ENCODE data around the gene OSMR.

Gene OSMR

GRCh38 chr5:38885208-38885607, 39.4 kb downstream of the OSMR start:
- TF ChIP-seq CTCF (conservative IDR thresholded peaks at IDR 0.05; ENCODE audit: low read depth, low read length) = no peak
- Histone ChIP-seq H3K36me3 (ENCODE audit: insufficient read depth) (no peaks in the 10 kb centered on the region), H3K4me3 (IDR thresholded peaks at IDR 0.05; ENCODE audit: insufficient read depth, low read depth, low read length) (no peak overlapping the region), H3K27ac (no peak overlapping the region), H3K79me2 (ENCODE audit: insufficient read depth, low read depth) (no peaks in the 10 kb centered on the region), H3K9ac (no peak overlapping the region), H3K4me2 (no peak overlapping the region), H2AFZ (ENCODE audit: low read depth) (no peak overlapping the region), H3K4me1 (ENCODE audit: low read depth, poor library complexity, severe bottlenecking) (no peaks in the 10 kb centered on the region), H3K27me3 (ENCODE audit: insufficient read depth, low read depth) (no peaks in the 10 kb centered on the region), H4K20me1 (ENCODE audit: insufficient read depth) (no peaks in the 10 kb centered on the region)

- no peaks in the 10 kb centered on the region for H3K27me3 ChIP-seq (ENCODE audit: insufficient read depth, low read depth)
- no peaks in the 10 kb centered on the region for H3K4me1 ChIP-seq (ENCODE audit: low read depth, poor library complexity, severe bottlenecking)
- no peak overlapping the region for H3K4me3 ChIP-seq (IDR thresholded peaks at IDR 0.05; ENCODE audit: insufficient read depth, low read depth, low read length)
- H3K27ac ChIP-seq = no peak overlapping the region
- no peak overlapping the region for H2AFZ ChIP-seq (ENCODE audit: low read depth)
- no peaks in the 10 kb centered on the region for H3K36me3 ChIP-seq (ENCODE audit: insufficient read depth)
- no peaks in the 10 kb centered on the region for H4K20me1 ChIP-seq (ENCODE audit: insufficient read depth)
- no peak overlapping the region for H3K4me2 ChIP-seq
- H3K79me2 ChIP-seq (ENCODE audit: insufficient read depth, low read depth) = no peaks in the 10 kb centered on the region
- H3K9ac ChIP-seq = no peak overlapping the region
- TF ChIP-seq CTCF (conservative IDR thresholded peaks at IDR 0.05; ENCODE audit: low read depth, low read length) = no peak
Observed at GRCh38 chr5:38888041-38888440, 42.2 kb downstream of the OSMR start.

DNA sequence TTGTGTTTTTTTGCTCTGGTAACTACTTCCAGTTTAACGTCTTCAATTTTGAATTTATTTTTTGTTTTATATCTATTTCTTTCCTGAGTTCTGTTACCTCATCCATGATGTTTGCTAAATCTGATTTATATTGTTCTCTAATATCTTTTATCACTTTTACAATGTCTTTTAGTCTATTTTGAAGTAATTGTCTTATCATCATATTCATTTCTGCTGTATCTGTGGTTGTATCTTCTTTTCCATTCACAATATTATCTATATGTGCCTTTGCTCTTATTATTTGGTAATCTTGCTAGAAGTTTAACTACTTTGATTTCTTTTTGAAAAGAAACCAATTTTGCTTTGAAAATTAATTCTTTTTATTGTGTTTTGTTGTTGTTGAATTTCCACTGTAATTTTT, 43.6 kb downstream of the OSMR start:
- H3K36me3 ChIP-seq (ENCODE audit: insufficient read depth) = no peaks in the 10 kb centered on the region

GRCh38 chr5:38891563-38891962, 45.8 kb downstream of the OSMR start:
- Histone ChIP-seq H3K4me2 (no peak overlapping the region), H4K20me1 (ENCODE audit: insufficient read depth) (no peaks in the 10 kb centered on the region), H3K27me3 (ENCODE audit: insufficient read depth, low read depth) (no peaks in the 10 kb centered on the region), H3K4me1 (ENCODE audit: low read depth, poor library complexity, severe bottlenecking) (no peaks in the 10 kb centered on the region), H3K79me2 (ENCODE audit: insufficient read depth, low read depth) (no peaks in the 10 kb centered on the region), H3K36me3 (ENCODE audit: insufficient read depth) (no peaks in the 10 kb centered on the region), H3K4me3 (IDR thresholded peaks at IDR 0.05; ENCODE audit: insufficient read depth, low read depth, low read length) (no peak overlapping the region), H3K27ac (no peak overlapping the region), H2AFZ (ENCODE audit: low read depth) (no peak overlapping the region), H3K9ac (no peak overlapping the region)
- no peak for TF ChIP-seq CTCF (conservative IDR thresholded peaks at IDR 0.05; ENCODE audit: low read depth, low read length)

More for the DNA sequence above, 43.6 kb downstream of the OSMR start:
- no peak overlapping the region for H3K4me2 ChIP-seq
- H2AFZ ChIP-seq (ENCODE audit: low read depth) = no peak overlapping the region
- no peak for TF ChIP-seq CTCF (conservative IDR thresholded peaks at IDR 0.05; ENCODE audit: low read depth, low read length)
- no peaks in the 10 kb centered on the region for H4K20me1 ChIP-seq (ENCODE audit: insufficient read depth)
- no peaks in the 10 kb centered on the region for H3K27me3 ChIP-seq (ENCODE audit: insufficient read depth, low read depth)
- no peak overlapping the region for H3K4me3 ChIP-seq (IDR thresholded peaks at IDR 0.05; ENCODE audit: insufficient read depth, low read depth, low read length)
- H3K79me2 ChIP-seq (ENCODE audit: insufficient read depth, low read depth) = no peaks in the 10 kb centered on the region
- no peak overlapping the region for H3K9ac ChIP-seq
- H3K4me1 ChIP-seq (ENCODE audit: low read depth, poor library complexity, severe bottlenecking) = no peaks in the 10 kb centered on the region
- H3K27ac ChIP-seq = no peak overlapping the region
